Heart left ventricle (tissue), 16 donors: ENCODE measurements around the gene CLMN. TPM values are rescaled to one million over a fixed set of nuclear protein-coding genes. Genes with fewer than 3 reads are reported as not detected.

ENCODE experiments used
- ATAC-seq, 4 donors: fragments of 200-7000 bp; cut with Tn5 transposase; one replicate each; pipeline ENCODE4 v1.9.1; 2020 to 2022; ENCODE audit warnings: moderate library complexity in 4 of 4, mild to moderate bottlenecking in 3 of 4, moderate number of reproducible peaks in 1 of 4
- DNase-seq, 5 donors: peaks; one replicate each; pipeline ENCODE4 v3.0.0-alpha.2; 2020
- H3K27ac ChIP-seq, 12 donors: fragments of 200-600 bp; sonication (generic) in 4 of 12; one replicate each; pipeline versions ENCODE4 v1.5.0 to v1.8.0; 2016 to 2022; ENCODE audit warnings: mild to moderate bottlenecking in 2 of 12
- H3K27me3 ChIP-seq, 9 donors: fragments of 200-600 bp; sonication (generic) in 2 of 9; one replicate each; pipeline versions ENCODE4 v1.5.1 to v1.8.0; 2016 to 2022; ENCODE audit warnings: mild to moderate bottlenecking in 3 of 9
- H3K36me3 ChIP-seq, 9 donors: fragments of 200-600 bp; sonication (generic) in 2 of 9; one replicate each; pipeline versions ENCODE4 v1.5.0 to v1.8.0; 2018 to 2022; ENCODE audit warnings: mild to moderate bottlenecking in 2 of 9
- H3K4me1 ChIP-seq, 12 donors: fragments of 200-600 bp; sonication (generic) in 4 of 12; one replicate each; pipeline versions ENCODE4 v1.5.0 to v1.8.0; 2016 to 2022; ENCODE audit warnings: mild to moderate bottlenecking in 3 of 12
- H3K4me3 ChIP-seq, 12 donors: fragments of 200-600 bp; sonication (generic) in 4 of 12; one replicate each; pipeline versions ENCODE4 v1.5.0 to v1.8.0; 2017 to 2022; ENCODE audit warnings: mild to moderate bottlenecking in 9 of 12, moderate library complexity in 4 of 12
- H3K9me3 ChIP-seq, 12 donors: fragments of 200-600 bp; sonication (generic) in 4 of 12; one replicate each; pipeline versions ENCODE4 v1.5.0 to v1.8.0; 2016 to 2022; ENCODE audit warnings: mild to moderate bottlenecking in 1 of 12
- CTCF ChIP-seq, 12 donors: fragments of 200-600 bp; sonication (generic) in 4 of 12; IDR thresholded peaks; one replicate each; pipeline versions ENCODE4 v1.5.0 to v1.8.0; 2018 to 2022; ENCODE audit warnings: antibody characterized with exemption in 12 of 12, mild to moderate bottlenecking in 5 of 12
- POLR2A ChIP-seq, 2 donors: fragments of 450-650 bp; IDR thresholded peaks; one replicate each; pipeline ENCODE4 v1.6.1; 2017; ENCODE audit warnings: antibody characterized with exemption in 2 of 2, mild to moderate bottlenecking in 2 of 2, moderate library complexity in 2 of 2
- WGBS, 4 donors: extraction: QIAGEN DNeasy Blood & Tissue Kit in 2 of 4; methylation state at CpG; one replicate each; pipeline versions ENCODE4 v1.1.5 to v1.1.7; 2013 to 2018; 5-methylcytosine and 5-hydroxymethylcytosine counted together
- intact Hi-C, 10 donors: fragments of 100-400 bp; cut with DNase I; formaldehyde crosslinking; loops; one replicate each; pipeline versions ENCODE4 v1.11.1 to v1.14.2; 2022
- polyA plus RNA-seq, 2 donors: library from polyadenylated mRNA; stranded (reverse); fragments of 200-250 nt; gene quantifications; one replicate each; pipeline ENCODE4 v1.2.3, GENCODE V29; 2013
- total RNA-seq, 9 donors: library from RNA; depleted of rRNA in 2 of 9; stranded (reverse); fragments of >200 nt in 2 of 9; fragmentation: NEBNext Ultra II Directional in 3 of 9; extraction: Animal tissue kit (Norgen Biotek cat#: 25700) in 3 of 9; gene quantifications; one replicate each; pipeline versions ENCODE4 v1.1.0 to v1.2.4, GENCODE V29; 2016 to 2023
- donor health status: ischemic (EF 13 %, LVEDD 7.1; RV severe dilation, severe dysfunction).
- donor health status: healthy with polysubstance abuse.
- donor health status: DM: no; HTN: yes; CAD: no.
- donor health status: DM: no; HTN: no; CAD: no.
- donor health status: ischemic (EF 25% LVEDD 6.9; RV normal size, moderate dysfunction).
- donor health status: ischemic (EF 25% LVEDD 5.7; RV mildly dilated, moderate dysfunction).
- donor health status: healthy.
- donor health status: DM: yes; HTN: yes; CAD: no.
- donor health status: ischemic (EF 35%, LVEDD 5.7; RV mildly dilated, moderate dysfunction).
- donor health status: nonischemic (EF 11% LVEDD 7.7; RV severe dilation, severe dysfunction).
- donor health status: DM: yes; HTN: yes; CAD: no.
- donor health status: PGD.
- donor health status: ischemic (EF 29% LVEDD 5.4; RV normal size, mild dysfunction).
- donor health status: nonischemic (EF 23%, LVEDD 6.1; RV moderate dilation, normal function).

The CLMN gene
- total and polyA plus RNA-seq, 11 donors: 3.1 to 10.2 (median 6.7) TPM

GRCh38 chr14:95246870-95247269, 72.8 kb downstream of the CLMN start:
- Histone ChIP-seq H3K4me3 (no peak overlapping the region), H3K27me3 (peaks cover 0 to 3% (median 0%) of the 10 kb centered on the region in 9 donors), H3K9me3 (no peaks in the 10 kb centered on the region), H3K27ac (no peak overlapping the region), H3K36me3 (no peaks in the 10 kb centered on the region), H3K4me1 (peaks cover 0 to 25% (median 7%) of the 10 kb centered on the region in 12 donors)
- DNase-seq (no peak), ATAC-seq (no peak)
- intact Hi-C loops: no loop called here
- TF ChIP-seq CTCF (IDR thresholded peaks at IDR 0.05) (no peak), POLR2A (IDR thresholded peaks at IDR 0.05) (no peak)

GRCh38 chr14:95245334-95245733, 74.4 kb downstream of the CLMN start:
- H3K36me3 ChIP-seq: no peaks in the 10 kb centered on the region
- intact Hi-C loops: no loop called here
- no peaks in the 10 kb centered on the region for H3K27me3 ChIP-seq
- H3K4me3 ChIP-seq: no peak overlapping the region
- DNase-seq: no peak
- no peak for ATAC-seq
- H3K9me3 ChIP-seq: no peaks in the 10 kb centered on the region
- H3K4me1 ChIP-seq: peaks cover 0 to 18% (median 7%) of the 10 kb centered on the region in 12 donors
- WGBS, 4 donors: 96 to 97% (median 97%) methylated on average over 2 of the region's 2 CpGs
- TF ChIP-seq CTCF (IDR thresholded peaks at IDR 0.05): no peak
- TF ChIP-seq POLR2A (IDR thresholded peaks at IDR 0.05): no peak
- no peak overlapping the region for H3K27ac ChIP-seq

GRCh38 chr14:95244587-95244986, 75.1 kb downstream of the CLMN start:
- ATAC-seq (no peak), DNase-seq (no peak)
- no peaks in the 10 kb centered on the region for H3K36me3 ChIP-seq
- no peak for TF ChIP-seq POLR2A (IDR thresholded peaks at IDR 0.05)
- no peak for TF ChIP-seq CTCF (IDR thresholded peaks at IDR 0.05)
- no peaks in the 10 kb centered on the region for H3K9me3 ChIP-seq
- no peak overlapping the region for H3K4me3 ChIP-seq
- intact Hi-C loops: no loop called here
- 93 to 97% (median 94%) methylated on average over 3 of the region's 3 CpGs for WGBS, 4 donors
- peaks cover 0 to 16% (median 6%) of the 10 kb centered on the region in 12 donors for H3K4me1 ChIP-seq
- H3K27ac ChIP-seq: no peak overlapping the region
- no peaks in the 10 kb centered on the region for H3K27me3 ChIP-seq

GRCh38 chr14:95242870-95243269, 76.8 kb downstream of the CLMN start:
- ATAC-seq (no peak), DNase-seq (no peak)
- intact Hi-C loops: no loop called here
- Histone ChIP-seq H3K4me1 (peaks cover 0 to 6% (median 0%) of the 10 kb centered on the region in 12 donors), H3K27ac (no peak overlapping the region), H3K9me3 (no peaks in the 10 kb centered on the region), H3K27me3 (no peaks in the 10 kb centered on the region), H3K36me3 (no peaks in the 10 kb centered on the region), H3K4me3 (no peak overlapping the region)
- WGBS, 4 donors: 95 to 100% (median 96%) methylated on average over 1 of the region's 1 CpG
- no peak for TF ChIP-seq CTCF (IDR thresholded peaks at IDR 0.05)
- TF ChIP-seq POLR2A (IDR thresholded peaks at IDR 0.05): no peak
